ENCODE data around the gene FYTTD1. TPM values are rescaled to one million over a fixed set of nuclear protein-coding genes. Genes with fewer than 3 reads are reported as not detected.

Gene FYTTD1
- total RNA-seq (2022; extraction: Qiagen RNA extraction) = 22.0 to 30.9 TPM (median 24.1 TPM) in 5 replicates

GRCh38 chr3:197749601-197750395 is at the start of gene FYTTD1:
Gene FYTTD1, plus strand, starts transcription at chr3:197749883. Its CDS starts 89 bp downstream, at chr3:197749972.

GRCh38 chr3:197736491-197737318 is 13.0 kb upstream of the FYTTD1 start, which contains the start of gene RUBCN:
Gene RUBCN, minus strand, starts transcription at chr3:197736904. Its CDS starts 185 bp downstream, at chr3:197736719.

GRCh38 chr3:197791113-197791891 is 41.6 kb downstream of the FYTTD1 start, which contains the start of gene LRCH3:
Gene LRCH3, plus strand, starts transcription at chr3:197791254. Its CDS starts 25 bp downstream, at chr3:197791279.

Other genes starting within 250 kb of the FYTTD1 start
- gene BDH1, start 193.9 kb upstream of the FYTTD1 start, total RNA-seq (2022; extraction: Qiagen RNA extraction) = 2.9 to 4.0 TPM (median 3.5 TPM) in 5 replicates
- gene RUBCN, start 13.0 kb upstream of the FYTTD1 start, total RNA-seq (2022; extraction: Qiagen RNA extraction) = 8.3 to 10.0 TPM (median 8.8 TPM) in 5 replicates
- gene LRCH3, start 41.4 kb downstream of the FYTTD1 start, total RNA-seq (2022; extraction: Qiagen RNA extraction) = 12.4 to 17.3 TPM (median 13.1 TPM) in 5 replicates
- gene RPL35A, start 200.3 kb downstream of the FYTTD1 start, total RNA-seq (2022; extraction: Qiagen RNA extraction) = 916 to 1,108 TPM (median 1,019 TPM) in 5 replicates
- 1.4 to 2.3 TPM (median 2.1 TPM) in 5 replicates for gene LMLN, start 210.3 kb downstream of the FYTTD1 start, total RNA-seq (2022; extraction: Qiagen RNA extraction)

All from A549 treated with AZD2906 at 1 μM for 4 hours (cell line).